ENCODE data around the gene FAIM2.

DNA sequence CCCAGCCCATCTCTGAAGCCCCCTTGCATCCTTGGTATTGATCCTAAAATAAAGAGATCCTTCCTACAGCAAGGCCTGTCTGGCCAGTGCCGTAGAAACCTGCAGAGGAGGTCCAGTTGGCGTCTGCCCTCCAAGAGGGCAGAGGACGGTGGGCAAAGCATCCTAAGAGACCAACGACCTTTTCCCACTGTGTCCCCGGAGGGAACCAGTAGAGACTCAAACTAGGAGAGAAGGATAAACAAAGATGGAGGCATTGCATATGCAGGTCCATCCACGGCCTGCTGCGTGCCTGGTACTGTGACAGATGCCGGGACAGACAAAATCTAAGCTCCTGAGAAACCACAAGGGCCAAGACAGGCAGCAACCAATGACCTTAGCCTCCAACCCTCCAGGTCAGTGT is 79.3 kb downstream of the FAIM2 start:
- TF ChIP-seq EZH2 (IDR thresholded peaks at IDR 0.05; ENCODE audit: insufficient read depth, low read length): no peak
- TF ChIP-seq, protein P1, sequence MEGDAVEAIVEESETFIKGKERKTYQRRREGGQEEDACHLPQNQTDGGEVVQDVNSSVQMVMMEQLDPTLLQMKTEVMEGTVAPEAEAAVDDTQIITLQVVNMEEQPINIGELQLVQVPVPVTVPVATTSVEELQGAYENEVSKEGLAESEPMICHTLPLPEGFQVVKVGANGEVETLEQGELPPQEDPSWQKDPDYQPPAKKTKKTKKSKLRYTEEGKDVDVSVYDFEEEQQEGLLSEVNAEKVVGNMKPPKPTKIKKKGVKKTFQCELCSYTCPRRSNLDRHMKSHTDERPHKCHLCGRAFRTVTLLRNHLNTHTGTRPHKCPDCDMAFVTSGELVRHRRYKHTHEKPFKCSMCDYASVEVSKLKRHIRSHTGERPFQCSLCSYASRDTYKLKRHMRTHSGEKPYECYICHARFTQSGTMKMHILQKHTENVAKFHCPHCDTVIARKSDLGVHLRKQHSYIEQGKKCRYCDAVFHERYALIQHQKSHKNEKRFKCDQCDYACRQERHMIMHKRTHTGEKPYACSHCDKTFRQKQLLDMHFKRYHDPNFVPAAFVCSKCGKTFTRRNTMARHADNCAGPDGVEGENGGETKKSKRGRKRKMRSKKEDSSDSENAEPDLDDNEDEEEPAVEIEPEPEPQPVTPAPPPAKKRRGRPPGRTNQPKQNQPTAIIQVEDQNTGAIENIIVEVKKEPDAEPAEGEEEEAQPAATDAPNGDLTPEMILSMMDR (IDR thresholded peaks at IDR 0.05; ENCODE audit: insufficient read depth, low read depth, low read length): no peak
